OCI-LY3 (cell line): ENCODE data around the gene AGAP1.

ENCODE experiments used
- H2AFZ ChIP-seq: fragments of 200-600, 300-600 bp; shearing (Covaris generic); 2 replicates; pipeline ENCODE4 v1.6.0; 2014; ENCODE audit warnings: antibody characterized with exemption, low read depth, low read length
- H3K27ac ChIP-seq: fragments of 200-600, 300-600 bp; sonication (generic); 2 replicates; pipeline ENCODE4 v1.5.1; 2014; ENCODE audit warnings: mild to moderate bottlenecking, low read length, moderate library complexity, mixed read lengths
- H3K27me3 ChIP-seq: fragments of 200-600, 300-600 bp; sonication (generic); 2 replicates; pipeline ENCODE4 v1.6.1; 2014; ENCODE audit warnings: low read depth, low read length, mixed read lengths
- H3K36me3 ChIP-seq: fragments of 200-600, 300-600 bp; sonication (generic); replicated peaks from 2 replicates; pipeline ENCODE3; 2014; ENCODE audit warnings: low read depth, low read length, mixed read lengths
- H3K4me1 ChIP-seq: fragments of 300-600, 200-600 bp; sonication (generic); 2 replicates; pipeline ENCODE4 v1.6.1; 2014; ENCODE audit warnings: low read length, mixed read lengths
- H3K4me2 ChIP-seq: fragments of 200-600, 300-600 bp; sonication (generic); 2 replicates; pipeline ENCODE4 v1.6.1; 2014; ENCODE audit warnings: low read length, mixed read lengths
- H3K4me3 ChIP-seq: fragments of 300-600, 200-600 bp; sonication (generic); 2 replicates; pipeline ENCODE4 v1.5.1; 2014; ENCODE audit warnings: antibody characterized with exemption, mild to moderate bottlenecking, low read length, moderate library complexity
- H3K79me2 ChIP-seq: fragments of 300-600, 200-600 bp; shearing (Covaris generic); 2 replicates; pipeline ENCODE4 v1.6.1; 2014; ENCODE audit warnings: mild to moderate bottlenecking, low read length, mixed read lengths
- H3K9ac ChIP-seq: fragments of 300-600, 200-600 bp; shearing (Covaris generic); 2 replicates; pipeline ENCODE4 v1.6.0; 2014; ENCODE audit warnings: mild to moderate bottlenecking, low read length, moderate library complexity
- H3K9me3 ChIP-seq: fragments of 200-600, 300-600 bp; shearing (Covaris generic); 2 replicates; pipeline ENCODE4 v1.6.1; 2014; ENCODE audit warnings: low read length, mixed read lengths; ENCODE audit not compliant: insufficient read depth
- H4K20me1 ChIP-seq: fragments of 200-600, 300-600 bp; sonication (generic); 2 replicates; pipeline ENCODE4 v1.6.1; 2016; ENCODE audit warnings: low read length, mixed read lengths; ENCODE audit not compliant: insufficient read depth
- CTCF ChIP-seq: fragments of 200-600, 300-600 bp; sonication (generic); IDR thresholded peaks from 2 replicates; pipeline ENCODE4 v1.5.1; 2014; ENCODE audit warnings: antibody characterized with exemption, low read length, low read depth
- EZH2phosphoT487 ChIP-seq: fragments of 200-600 bp; shearing (Covaris generic); IDR thresholded peaks from 2 replicates; pipeline ENCODE4 v1.6.1; 2018; ENCODE audit warnings: antibody characterized with exemption, mixed run types, low read depth

Gene AGAP1

DNA sequence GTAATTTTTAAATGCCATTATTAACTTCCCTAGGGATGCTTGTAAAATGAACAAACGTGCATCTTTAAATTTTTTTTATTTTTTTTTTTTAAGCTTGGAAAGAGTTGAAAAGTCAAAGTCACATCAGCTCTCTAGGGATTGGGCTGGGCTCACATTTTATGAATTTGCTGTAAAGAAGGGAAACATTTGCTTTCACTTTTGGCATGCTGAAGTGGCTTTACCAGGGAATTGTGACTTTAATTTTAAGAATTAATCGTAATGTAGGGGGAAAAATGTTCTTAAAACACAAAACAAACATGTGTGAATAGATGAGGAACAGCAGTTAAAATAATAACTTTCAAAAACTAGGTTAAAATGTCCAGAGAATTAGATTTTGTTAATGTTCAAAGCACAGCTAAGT is 123.0 kb downstream of the AGAP1 start:
- Histone ChIP-seq H3K79me2 (no peaks in the 10 kb centered on the region), H4K20me1 (no peaks in the 10 kb centered on the region), H2AFZ (no peak overlapping the region), H3K9ac (no peak overlapping the region), H3K36me3 (no peaks in the 10 kb centered on the region), H3K4me2 (no peak overlapping the region), H3K27ac (no peak overlapping the region), H3K4me3 (no peak overlapping the region), H3K9me3 (no peaks in the 10 kb centered on the region), H3K4me1 (no peaks in the 10 kb centered on the region), H3K27me3 (no peaks in the 10 kb centered on the region)
- no peak for TF ChIP-seq CTCF
- no peak for TF ChIP-seq EZH2phosphoT487

DNA sequence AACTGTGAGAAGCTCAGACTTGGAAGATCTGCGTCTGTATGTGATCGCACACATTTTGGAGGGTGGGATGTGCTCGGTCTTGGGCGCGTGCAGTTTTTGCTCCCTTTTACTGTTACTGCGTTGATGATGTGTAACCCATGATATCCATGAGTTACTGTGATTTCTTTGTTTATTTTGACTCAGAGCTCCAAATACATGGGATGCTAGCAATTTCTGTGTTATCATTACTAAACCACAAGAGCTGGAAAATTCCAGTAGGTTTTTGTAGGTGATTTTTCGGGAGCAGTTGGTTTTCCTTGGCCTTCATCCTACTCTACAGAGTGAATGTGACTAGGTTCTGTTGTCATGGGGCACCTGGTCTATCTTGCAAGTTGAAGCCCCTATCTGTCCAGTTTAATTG is 124.2 kb downstream of the AGAP1 start:
- no peak overlapping the region for H3K27ac ChIP-seq
- H3K9me3 ChIP-seq: no peaks in the 10 kb centered on the region
- no peak for TF ChIP-seq EZH2phosphoT487
- no peak for TF ChIP-seq CTCF
- H3K4me1 ChIP-seq: no peaks in the 10 kb centered on the region
- H3K79me2 ChIP-seq: no peaks in the 10 kb centered on the region
- H2AFZ ChIP-seq: no peak overlapping the region
- no peaks in the 10 kb centered on the region for H4K20me1 ChIP-seq
- no peak overlapping the region for H3K4me2 ChIP-seq
- no peak overlapping the region for H3K4me3 ChIP-seq
- H3K36me3 ChIP-seq: no peaks in the 10 kb centered on the region
- no peak overlapping the region for H3K9ac ChIP-seq
- no peaks in the 10 kb centered on the region for H3K27me3 ChIP-seq

GRCh38 chr2:235619544-235619943 is 125.7 kb downstream of the AGAP1 start:
- no peaks in the 10 kb centered on the region for H4K20me1 ChIP-seq
- no peaks in the 10 kb centered on the region for H3K4me1 ChIP-seq
- no peaks in the 10 kb centered on the region for H3K36me3 ChIP-seq
- no peaks in the 10 kb centered on the region for H3K9me3 ChIP-seq
- H3K27me3 ChIP-seq: no peaks in the 10 kb centered on the region
- no peak overlapping the region for H3K4me2 ChIP-seq
- no peak overlapping the region for H3K9ac ChIP-seq
- TF ChIP-seq EZH2phosphoT487 (no peak), CTCF (no peak)
- no peak overlapping the region for H3K4me3 ChIP-seq
- no peak overlapping the region for H2AFZ ChIP-seq
- H3K27ac ChIP-seq: no peak overlapping the region
- H3K79me2 ChIP-seq: no peaks in the 10 kb centered on the region

DNA sequence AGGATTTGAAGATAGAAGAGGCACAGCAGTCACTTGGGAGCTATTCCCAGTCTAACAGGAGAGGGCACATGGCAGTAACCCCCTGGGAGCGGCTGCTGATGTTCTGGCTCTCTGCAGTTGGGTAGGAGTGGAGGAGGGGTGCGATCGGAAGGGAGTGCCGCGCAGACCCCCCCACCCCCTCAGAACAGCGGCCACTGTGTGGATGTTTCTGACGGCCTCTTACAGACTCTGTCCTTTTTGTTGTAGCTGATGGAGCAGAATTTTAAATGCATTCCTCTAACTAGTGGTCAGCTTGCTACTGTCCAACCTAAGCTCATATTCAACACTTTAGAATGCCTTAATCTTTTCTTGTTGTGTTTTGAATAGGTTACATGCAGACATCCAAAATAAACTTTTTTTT is 127.9 kb downstream of the AGAP1 start:
- Histone ChIP-seq H3K27ac (no peak overlapping the region), H3K79me2 (no peaks in the 10 kb centered on the region), H3K36me3 (no peaks in the 10 kb centered on the region), H3K9ac (no peak overlapping the region), H3K4me2 (no peak overlapping the region), H3K9me3 (no peaks in the 10 kb centered on the region), H2AFZ (no peak overlapping the region), H3K4me3 (no peak overlapping the region), H3K27me3 (no peaks in the 10 kb centered on the region), H4K20me1 (no peaks in the 10 kb centered on the region), H3K4me1 (no peaks in the 10 kb centered on the region)
- TF ChIP-seq CTCF (no peak), EZH2phosphoT487 (no peak)
